BE2C (cell line): ENCODE results near the gene RBPJL.

ENCODE experiments used
- DNase-seq: peaks from one replicate; pipeline ENCODE4 v3.0.0-alpha.2; 2020
- H3K27me3 ChIP-seq: fragments of 250-450 bp; sonication (Bioruptor Pico); 2 replicates; pipeline ENCODE4 v1.5.1; 2020; ENCODE audit warnings: mild to moderate bottlenecking
- H3K36me3 ChIP-seq: fragments of 250-450 bp; sonication (Bioruptor Pico); 2 replicates; pipeline ENCODE4 v1.5.1; 2020; ENCODE audit warnings: mild to moderate bottlenecking
- H3K4me1 ChIP-seq: fragments of 250-450 bp; sonication (Bioruptor Pico); 2 replicates; pipeline ENCODE4 v1.5.1; 2020
- H3K4me3 ChIP-seq: 2 replicates; pipeline ENCODE4 v1.5.1; 2011; ENCODE audit warnings: low read depth, low read length
- H3K9me3 ChIP-seq: fragments of 250-450 bp; sonication (Bioruptor Pico); 2 replicates; pipeline ENCODE4 v1.5.1; 2020
- TF ChIP-seq, protein P1 (sequence below): IDR thresholded peaks from 2 replicates; pipeline ENCODE4 v1.5.1; 2012; ENCODE audit warnings: mild to moderate bottlenecking, low read depth, low read length

Gene RBPJL

GRCh38 chr20:45279992-45280391 is 26.6 kb upstream of the RBPJL start:
- Histone ChIP-seq H3K4me1 (no peaks in the 10 kb centered on the region), H3K4me3 (no peak overlapping the region), H3K9me3 (no peaks in the 10 kb centered on the region), H3K36me3 (no peaks in the 10 kb centered on the region), H3K27me3 (peaks cover 18% of the 10 kb centered on the region)
- DNase-seq, result no peak
- TF ChIP-seq, protein P1, sequence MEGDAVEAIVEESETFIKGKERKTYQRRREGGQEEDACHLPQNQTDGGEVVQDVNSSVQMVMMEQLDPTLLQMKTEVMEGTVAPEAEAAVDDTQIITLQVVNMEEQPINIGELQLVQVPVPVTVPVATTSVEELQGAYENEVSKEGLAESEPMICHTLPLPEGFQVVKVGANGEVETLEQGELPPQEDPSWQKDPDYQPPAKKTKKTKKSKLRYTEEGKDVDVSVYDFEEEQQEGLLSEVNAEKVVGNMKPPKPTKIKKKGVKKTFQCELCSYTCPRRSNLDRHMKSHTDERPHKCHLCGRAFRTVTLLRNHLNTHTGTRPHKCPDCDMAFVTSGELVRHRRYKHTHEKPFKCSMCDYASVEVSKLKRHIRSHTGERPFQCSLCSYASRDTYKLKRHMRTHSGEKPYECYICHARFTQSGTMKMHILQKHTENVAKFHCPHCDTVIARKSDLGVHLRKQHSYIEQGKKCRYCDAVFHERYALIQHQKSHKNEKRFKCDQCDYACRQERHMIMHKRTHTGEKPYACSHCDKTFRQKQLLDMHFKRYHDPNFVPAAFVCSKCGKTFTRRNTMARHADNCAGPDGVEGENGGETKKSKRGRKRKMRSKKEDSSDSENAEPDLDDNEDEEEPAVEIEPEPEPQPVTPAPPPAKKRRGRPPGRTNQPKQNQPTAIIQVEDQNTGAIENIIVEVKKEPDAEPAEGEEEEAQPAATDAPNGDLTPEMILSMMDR, result no peak

DNA sequence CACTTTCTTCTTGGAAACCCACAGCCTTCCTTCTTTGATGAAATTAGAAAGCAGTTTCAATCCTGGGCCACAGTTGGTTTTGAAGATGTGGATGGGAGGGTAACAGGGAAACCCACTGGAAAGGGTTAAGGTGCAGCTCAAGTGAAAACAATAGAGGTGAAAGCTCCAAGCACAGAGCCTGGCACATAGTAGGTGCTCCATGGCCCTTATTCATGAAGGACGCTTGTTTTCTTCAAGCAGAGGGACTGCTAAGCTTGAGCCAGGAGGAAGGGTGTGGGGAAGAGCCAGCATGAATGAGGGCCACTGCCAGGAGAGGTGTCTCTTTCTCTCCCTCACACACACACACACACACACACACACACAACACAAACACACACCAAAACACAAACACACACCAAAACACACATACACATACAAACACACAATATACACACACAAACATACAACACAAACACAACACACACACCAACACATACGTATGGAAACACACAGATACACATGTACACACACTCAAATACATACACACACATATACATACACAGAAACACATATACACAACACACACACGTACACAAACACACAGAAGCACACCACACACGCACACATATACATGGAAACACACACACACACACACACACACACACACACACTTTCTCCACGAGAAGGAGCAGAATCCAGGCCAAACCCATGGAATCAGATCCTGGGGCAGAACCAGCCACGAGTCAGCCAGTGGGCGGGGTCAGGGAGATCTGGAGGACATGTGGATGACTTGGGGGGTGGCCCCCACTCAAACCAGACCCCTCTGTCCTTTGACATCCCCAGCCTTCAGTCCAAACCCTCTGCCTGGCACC is 23.7 kb upstream of the RBPJL start:
- no peak for DNase-seq
- Histone ChIP-seq H3K4me3 (no peak overlapping the region), H3K27me3 (peaks cover 11% of the 10 kb centered on the region), H3K9me3 (no peaks in the 10 kb centered on the region), H3K4me1 (no peaks in the 10 kb centered on the region), H3K36me3 (no peaks in the 10 kb centered on the region)
- TF ChIP-seq, protein P1, result no peak

GRCh38 chr20:45283551-45284057 is 23.0 kb upstream of the RBPJL start:
- DNase-seq, result no peak
- Histone ChIP-seq H3K4me3 (no peak overlapping the region), H3K4me1 (no peaks in the 10 kb centered on the region), H3K36me3 (no peaks in the 10 kb centered on the region), H3K27me3 (peaks cover 11% of the 10 kb centered on the region), H3K9me3 (no peaks in the 10 kb centered on the region)
- TF ChIP-seq, protein P1, result no peak

GRCh38 chr20:45288376-45288775 is 18.3 kb upstream of the RBPJL start:
- Histone ChIP-seq H3K4me3 (no peak overlapping the region), H3K27me3 (peaks cover 17% of the 10 kb centered on the region), H3K9me3 (no peaks in the 10 kb centered on the region), H3K4me1 (no peaks in the 10 kb centered on the region), H3K36me3 (no peaks in the 10 kb centered on the region)
- DNase-seq, result no peak
- TF ChIP-seq, protein P1, result no peak

- H3K27me3 ChIP-seq, result peaks cover 19% of the 10 kb centered on the region
Observed at GRCh38 chr20:45288860-45289259, 17.8 kb upstream of the RBPJL start.

More at GRCh38 chr20:45288860-45289259, 17.8 kb upstream of the RBPJL start:
- no peaks in the 10 kb centered on the region for H3K4me1 ChIP-seq
- H3K4me3 ChIP-seq, result no peak overlapping the region
- TF ChIP-seq, protein P1, result no peak
- no peaks in the 10 kb centered on the region for H3K36me3 ChIP-seq
- H3K9me3 ChIP-seq, result no peaks in the 10 kb centered on the region
- DNase-seq, result no peak
